ENCODE data around the gene RALGAPA1.

DNA sequence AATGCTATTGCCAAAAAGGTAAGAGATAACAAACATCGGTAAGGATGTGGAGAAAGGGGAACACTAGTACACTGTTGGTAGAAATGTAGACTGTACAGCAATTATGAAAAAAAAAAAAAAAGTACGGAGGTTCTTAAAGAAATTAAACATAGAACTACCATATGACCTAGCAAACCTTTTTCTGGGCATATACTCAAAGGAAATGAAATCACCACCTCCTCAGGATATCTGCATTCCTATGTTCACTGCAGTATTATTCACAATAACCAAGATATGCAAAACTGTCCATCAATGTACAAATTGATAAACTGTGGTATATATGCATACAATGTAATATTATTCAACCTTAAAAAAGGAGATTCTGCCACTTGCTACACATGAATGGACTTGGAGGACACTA lies 214.5 kb downstream of the RALGAPA1 start:
- TF ChIP-seq, protein P1, sequence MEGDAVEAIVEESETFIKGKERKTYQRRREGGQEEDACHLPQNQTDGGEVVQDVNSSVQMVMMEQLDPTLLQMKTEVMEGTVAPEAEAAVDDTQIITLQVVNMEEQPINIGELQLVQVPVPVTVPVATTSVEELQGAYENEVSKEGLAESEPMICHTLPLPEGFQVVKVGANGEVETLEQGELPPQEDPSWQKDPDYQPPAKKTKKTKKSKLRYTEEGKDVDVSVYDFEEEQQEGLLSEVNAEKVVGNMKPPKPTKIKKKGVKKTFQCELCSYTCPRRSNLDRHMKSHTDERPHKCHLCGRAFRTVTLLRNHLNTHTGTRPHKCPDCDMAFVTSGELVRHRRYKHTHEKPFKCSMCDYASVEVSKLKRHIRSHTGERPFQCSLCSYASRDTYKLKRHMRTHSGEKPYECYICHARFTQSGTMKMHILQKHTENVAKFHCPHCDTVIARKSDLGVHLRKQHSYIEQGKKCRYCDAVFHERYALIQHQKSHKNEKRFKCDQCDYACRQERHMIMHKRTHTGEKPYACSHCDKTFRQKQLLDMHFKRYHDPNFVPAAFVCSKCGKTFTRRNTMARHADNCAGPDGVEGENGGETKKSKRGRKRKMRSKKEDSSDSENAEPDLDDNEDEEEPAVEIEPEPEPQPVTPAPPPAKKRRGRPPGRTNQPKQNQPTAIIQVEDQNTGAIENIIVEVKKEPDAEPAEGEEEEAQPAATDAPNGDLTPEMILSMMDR (IDR thresholded peaks at IDR 0.05; ENCODE audit: low read depth, low read length), result no peak
- no peak for TF ChIP-seq EZH2phosphoT487 (IDR thresholded peaks at IDR 0.05; ENCODE audit: low read depth)
